AG10803 (cell line): ENCODE results near the gene STBD1.

Source experiments
- DNase-seq: peaks from one replicate; pipeline ENCODE4 v3.0.0; 2010; ENCODE audit warnings: low read depth
- H3K4me3 ChIP-seq: 2 replicates; pipeline ENCODE4 v1.5.1; 2011; ENCODE audit warnings: mild to moderate bottlenecking, low read length, control low read depth
- TF ChIP-seq, protein P1 (sequence below): conservative IDR thresholded peaks from 2 replicates; pipeline ENCODE4 v1.5.1; 2011; ENCODE audit warnings: mild to moderate bottlenecking, low read length, control low read depth, inconsistent platforms

The STBD1 gene

DNA sequence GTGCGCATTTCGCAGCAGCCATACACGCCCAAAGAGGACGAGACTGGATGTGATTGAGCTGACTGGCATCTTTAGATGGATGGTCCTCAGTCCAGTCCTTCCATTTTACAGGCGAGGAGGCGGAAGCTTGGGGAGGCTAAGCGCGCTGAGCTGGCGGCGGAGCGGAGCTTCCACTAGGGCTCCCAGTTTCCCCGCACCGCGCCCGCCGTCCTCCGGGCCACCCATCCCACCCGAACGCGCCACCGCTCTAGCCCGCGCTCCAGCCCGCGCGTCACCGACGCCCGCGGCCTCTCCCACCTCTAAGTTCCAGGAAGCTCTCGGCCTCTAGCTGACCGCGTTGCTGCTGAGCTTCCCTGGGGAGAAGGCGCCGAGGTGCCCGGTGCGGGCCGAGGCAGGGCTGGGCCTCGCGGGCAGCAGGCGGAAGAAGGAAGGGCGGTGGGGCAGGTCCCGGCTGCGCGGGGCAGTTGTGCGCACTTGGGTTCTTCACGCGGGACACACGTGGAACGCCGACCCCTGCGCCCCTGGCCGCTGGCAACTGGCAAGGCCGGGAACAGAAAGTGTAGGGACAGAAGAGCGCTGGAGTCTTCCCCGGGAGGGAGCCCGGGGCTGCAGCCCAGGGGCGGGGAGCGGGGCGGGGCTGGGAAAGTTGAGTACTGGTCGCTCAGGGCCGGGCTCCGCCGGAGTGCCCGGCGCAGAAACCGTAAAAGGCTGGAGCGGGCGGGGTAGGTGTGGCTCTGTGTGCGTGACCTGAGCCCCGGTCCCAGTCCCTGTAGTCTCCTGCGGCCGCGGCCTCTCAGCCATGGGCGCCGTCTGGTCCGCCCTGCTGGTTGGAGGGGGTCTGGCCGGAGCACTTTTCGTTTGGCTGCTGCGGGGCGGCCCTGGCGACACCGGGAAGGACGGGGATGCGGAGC lies at the start of gene STBD1:
STBD1 (plus strand) TSS at position 763 of the 911 bp plus-strand sequence; CDS start at position 800, 37 bp downstream.
- DNase-seq: peak; percentile 60
- H3K4me3 ChIP-seq: peak within 1 kb of the TSS; percentile 88
- TF ChIP-seq, protein P1, sequence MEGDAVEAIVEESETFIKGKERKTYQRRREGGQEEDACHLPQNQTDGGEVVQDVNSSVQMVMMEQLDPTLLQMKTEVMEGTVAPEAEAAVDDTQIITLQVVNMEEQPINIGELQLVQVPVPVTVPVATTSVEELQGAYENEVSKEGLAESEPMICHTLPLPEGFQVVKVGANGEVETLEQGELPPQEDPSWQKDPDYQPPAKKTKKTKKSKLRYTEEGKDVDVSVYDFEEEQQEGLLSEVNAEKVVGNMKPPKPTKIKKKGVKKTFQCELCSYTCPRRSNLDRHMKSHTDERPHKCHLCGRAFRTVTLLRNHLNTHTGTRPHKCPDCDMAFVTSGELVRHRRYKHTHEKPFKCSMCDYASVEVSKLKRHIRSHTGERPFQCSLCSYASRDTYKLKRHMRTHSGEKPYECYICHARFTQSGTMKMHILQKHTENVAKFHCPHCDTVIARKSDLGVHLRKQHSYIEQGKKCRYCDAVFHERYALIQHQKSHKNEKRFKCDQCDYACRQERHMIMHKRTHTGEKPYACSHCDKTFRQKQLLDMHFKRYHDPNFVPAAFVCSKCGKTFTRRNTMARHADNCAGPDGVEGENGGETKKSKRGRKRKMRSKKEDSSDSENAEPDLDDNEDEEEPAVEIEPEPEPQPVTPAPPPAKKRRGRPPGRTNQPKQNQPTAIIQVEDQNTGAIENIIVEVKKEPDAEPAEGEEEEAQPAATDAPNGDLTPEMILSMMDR: no peak

DNA sequence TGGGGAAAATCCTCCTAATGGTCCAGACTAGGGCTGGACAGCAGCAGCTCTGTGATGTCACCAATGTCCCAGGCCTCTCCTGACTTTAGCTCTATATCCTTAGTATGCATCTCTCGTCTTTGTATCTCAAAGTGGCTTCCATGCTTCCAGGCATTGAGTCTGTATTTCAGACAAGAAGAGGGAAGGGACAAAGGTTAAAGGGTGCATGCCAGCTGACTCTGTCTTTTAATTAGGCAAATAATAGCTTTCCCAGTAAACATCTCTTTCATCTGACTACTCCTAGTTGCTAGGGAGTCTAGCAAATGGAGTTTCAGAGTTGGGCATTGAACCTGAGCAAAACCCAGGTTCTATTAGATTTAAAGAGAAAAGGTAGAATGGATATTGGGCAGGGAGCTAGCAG lies 49.6 kb upstream of the STBD1 start:
- TF ChIP-seq, protein P1: no peak
- no peak for DNase-seq
- H3K4me3 ChIP-seq: no peak overlapping the region

DNA sequence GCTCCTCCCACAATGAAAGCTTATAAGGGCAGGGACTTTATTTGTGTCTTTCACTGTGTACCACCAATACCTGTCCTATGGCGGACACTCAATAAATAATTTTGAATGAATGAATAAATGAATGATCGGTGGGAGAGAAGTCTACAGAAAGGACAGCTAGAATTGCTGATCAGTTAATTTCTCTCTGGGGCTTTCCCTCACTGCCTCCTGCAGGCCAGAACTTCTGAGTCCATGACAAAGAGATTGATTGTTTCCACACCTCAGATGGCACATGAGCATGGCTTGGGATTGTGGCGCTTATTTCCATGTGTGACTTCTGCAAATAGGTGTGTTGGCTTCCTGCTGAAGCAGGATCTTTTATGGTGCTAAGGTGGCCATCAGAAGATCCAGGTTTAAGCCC lies 48.7 kb upstream of the STBD1 start:
- TF ChIP-seq, protein P1: no peak
- H3K4me3 ChIP-seq: no peak overlapping the region
- DNase-seq: no peak

DNA sequence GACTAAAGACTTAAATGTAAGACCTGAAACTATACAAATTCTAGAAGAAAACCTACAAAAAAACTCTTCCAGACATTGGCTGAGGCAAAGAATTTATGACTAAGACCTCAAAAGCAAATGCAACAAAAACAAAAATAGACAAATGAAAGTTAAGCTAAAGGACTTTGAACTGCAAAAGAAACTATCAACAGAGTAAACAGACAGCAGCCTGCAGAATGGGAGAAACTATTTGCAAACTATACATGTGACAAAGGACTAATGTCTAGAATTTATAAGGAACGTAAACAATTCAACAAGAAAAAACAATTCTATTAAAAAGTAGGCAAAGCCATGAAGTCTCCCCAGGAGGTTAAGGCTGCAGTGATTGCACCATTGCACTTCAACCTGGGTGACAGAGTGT lies 46.0 kb upstream of the STBD1 start:
- no peak overlapping the region for H3K4me3 ChIP-seq
- TF ChIP-seq, protein P1: no peak
- no peak for DNase-seq

DNA sequence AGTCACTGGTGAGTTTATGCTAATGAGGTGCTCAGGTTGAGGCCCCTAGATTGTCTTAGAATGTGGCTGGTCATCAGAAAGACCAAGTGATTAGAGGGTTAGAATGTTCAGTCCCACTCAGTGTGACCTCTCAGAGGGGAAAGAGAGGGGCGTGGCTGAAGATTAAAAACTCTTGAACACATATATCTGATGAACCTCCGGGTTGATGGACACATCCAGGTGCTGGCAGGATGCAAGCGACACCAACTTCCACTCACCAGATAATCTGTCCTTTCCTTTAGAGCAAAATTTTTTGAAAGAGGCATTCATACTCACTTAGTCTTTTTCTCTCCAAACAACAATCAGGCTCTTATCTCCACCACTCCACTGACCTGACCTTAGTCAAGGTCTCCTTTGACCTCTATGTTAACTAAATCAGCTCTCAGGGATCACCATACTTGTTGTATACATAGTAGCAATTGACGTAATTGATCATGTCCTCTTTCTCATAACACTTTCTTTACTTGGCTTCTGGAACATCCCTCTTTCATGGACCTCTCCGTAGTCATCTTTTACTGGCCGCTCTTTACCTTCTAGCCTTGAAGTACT lies 40.8 kb upstream of the STBD1 start:
- H3K4me3 ChIP-seq: no peak overlapping the region
- TF ChIP-seq, protein P1: no peak

DNA sequence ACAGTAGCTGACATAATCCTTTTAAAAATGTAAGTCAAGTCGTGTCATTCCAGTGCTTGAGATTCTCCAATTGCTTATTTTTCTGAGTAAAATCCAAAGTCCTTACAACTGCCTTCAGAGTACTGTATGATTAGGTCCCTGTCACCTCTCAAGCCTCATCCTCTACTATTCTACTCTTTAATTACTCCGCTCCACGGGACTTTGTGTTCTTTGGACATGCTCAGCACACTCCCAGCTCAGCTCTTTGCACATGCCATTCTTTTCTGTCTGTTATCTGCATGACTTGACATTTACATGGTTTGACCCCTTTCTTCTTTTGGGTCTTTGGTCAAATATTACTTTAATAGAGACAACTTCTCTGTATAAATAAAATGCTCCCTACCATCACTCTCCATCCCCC lies 39.9 kb upstream of the STBD1 start:
- DNase-seq: no peak
- TF ChIP-seq, protein P1: no peak
- H3K4me3 ChIP-seq: no peak overlapping the region

More for the DNA sequence above, 40.8 kb upstream of the STBD1 start:
- no peak for DNase-seq

DNA sequence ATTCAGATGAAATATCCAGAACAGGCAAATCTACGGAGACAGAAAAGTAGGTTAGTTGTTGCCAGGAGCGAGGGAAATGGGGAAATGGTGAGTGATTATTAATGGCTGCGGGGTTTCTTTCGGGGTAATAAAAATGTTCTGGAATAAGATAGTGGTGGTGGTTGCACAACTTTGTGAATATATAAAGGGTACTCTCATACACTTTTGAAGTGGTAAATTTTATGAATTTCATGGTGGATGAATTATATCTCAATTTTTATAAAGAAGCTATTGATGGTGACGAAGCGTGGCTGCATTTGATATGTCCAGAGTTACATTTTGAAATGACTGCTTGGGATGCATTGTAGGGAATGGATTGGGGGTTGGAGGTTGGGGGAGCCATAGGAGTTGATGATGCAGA lies 38.7 kb upstream of the STBD1 start:
- no peak overlapping the region for H3K4me3 ChIP-seq
- TF ChIP-seq, protein P1: no peak

More for the DNA sequence above, 38.7 kb upstream of the STBD1 start:
- no peak for DNase-seq
